CD14-positive monocyte (primary cell): ENCODE data around the gene TNS2. TPM values are rescaled to one million over a fixed set of nuclear protein-coding genes. Genes with fewer than 3 reads are reported as not detected.
"Not testable (repeated sequence)": the region's sequence is repeated elsewhere in the genome, so short reads cannot be mapped to it uniquely, and the experiment has no call there.

ENCODE experiments used
- DNase-seq, 3 donors: peaks; one replicate each; pipeline ENCODE4 v3.0.0-alpha.2; 2011 to 2022
- H2AFZ ChIP-seq: 2 replicates; pipeline ENCODE4 v1.6.0; 2012; ENCODE audit warnings: mild to moderate bottlenecking, low read depth, low read length, inconsistent platforms; ENCODE audit not compliant: insufficient read depth, poor library complexity, severe bottlenecking
- H3K27ac ChIP-seq, 2 donors: 1 replicate in 1 of 2; 2 replicates in 1 of 2; pipeline ENCODE4 v1.5.1; 2012 to 2013; ENCODE audit warnings: low read length in 2 of 2, control low read depth in 1 of 2, inconsistent platforms in 1 of 2, low read depth in 1 of 2, mild to moderate bottlenecking in 1 of 2
- H3K27me3 ChIP-seq, 2 donors: one replicate each; pipeline versions ENCODE4 v1.6.0 to v1.6.1; 2011 to 2013; ENCODE audit warnings: low read length in 2 of 2; ENCODE audit not compliant: control insufficient read depth in 2 of 2, insufficient read depth in 2 of 2
- H3K36me3 ChIP-seq, 2 donors: replicated peaks in 1 of 2; 1 replicate in 1 of 2; 2 replicates in 1 of 2; pipeline versions ENCODE4 v1.5.1 to v1.6.1; 2012 to 2013; ENCODE audit warnings: low read length in 2 of 2, control low read depth in 1 of 2, inconsistent platforms in 1 of 2, mild to moderate bottlenecking in 1 of 2; ENCODE audit not compliant: insufficient read depth in 2 of 2, control insufficient read depth in 1 of 2
- H3K4me1 ChIP-seq, 2 donors: 1 replicate in 1 of 2; 2 replicates in 1 of 2; pipeline versions ENCODE4 v1.5.1 to v1.6.1; 2012 to 2013; ENCODE audit warnings: low read length in 2 of 2, control low read depth in 1 of 2, inconsistent platforms in 1 of 2, mild to moderate bottlenecking in 1 of 2, moderate library complexity in 1 of 2; ENCODE audit not compliant: insufficient read depth in 2 of 2, control insufficient read depth in 1 of 2
- H3K4me2 ChIP-seq: replicated peaks from 2 replicates; pipeline ENCODE3; 2012; ENCODE audit warnings: low read length, moderate library complexity, mild to moderate bottlenecking; ENCODE audit not compliant: poor library complexity, severe bottlenecking; ENCODE audit errors: extremely low read depth
- H3K4me3 ChIP-seq, 3 experiments: fragments of 200-600 bp in 1 of 3; sonication (generic) in 1 of 3; replicated peaks in 1 of 3; 1 replicate in 2 of 3; 2 replicates in 1 of 3; pipeline ENCODE4 v1.5.1; 2011 to 2013; ENCODE audit warnings: low read length in 3 of 3, mild to moderate bottlenecking in 3 of 3, control low read depth in 2 of 3, low read depth in 2 of 3, inconsistent platforms in 1 of 3, moderate library complexity in 1 of 3
- H3K79me2 ChIP-seq: 2 replicates; pipeline ENCODE4 v1.6.0; 2012; ENCODE audit warnings: mild to moderate bottlenecking, control low read depth, inconsistent platforms, low read length, moderate library complexity; ENCODE audit not compliant: insufficient read depth
- H3K9ac ChIP-seq: 2 replicates; pipeline ENCODE4 v1.6.0; 2017; ENCODE audit warnings: low read length, mild to moderate bottlenecking; ENCODE audit not compliant: insufficient read depth, poor library complexity, severe bottlenecking
- H3K9me3 ChIP-seq, 2 donors: replicated peaks in 1 of 2; 1 replicate in 1 of 2; 2 replicates in 1 of 2; pipeline versions ENCODE4 v1.5.1 to v1.6.1; 2012 to 2013; ENCODE audit warnings: low read length in 2 of 2, control low read depth in 1 of 2; ENCODE audit not compliant: control insufficient read depth in 1 of 2, insufficient read depth in 1 of 2
- H4K20me1 ChIP-seq: 2 replicates; pipeline ENCODE4 v1.6.0; 2012; ENCODE audit warnings: mild to moderate bottlenecking, low read length, control low read depth, moderate library complexity; ENCODE audit not compliant: insufficient read depth
- H3K27ac Mint-ChIP-seq, 7 donors: one replicate each; pipeline ENCODE4 v1.8.0; 2020; ENCODE audit warnings: mild to moderate bottlenecking in 7 of 7, mixed read lengths in 7 of 7, moderate library complexity in 6 of 7, inconsistent platforms in 2 of 7
- H3K27me3 Mint-ChIP-seq, 3 donors: one replicate each; pipeline ENCODE4 v1.8.0; 2021 to 2022; ENCODE audit warnings: low read depth in 3 of 3, mild to moderate bottlenecking in 3 of 3, mixed read lengths in 3 of 3, moderate library complexity in 3 of 3, inconsistent platforms in 1 of 3
- H3K36me3 Mint-ChIP-seq, 2 donors: one replicate each; pipeline ENCODE4 v1.8.0; 2020; ENCODE audit warnings: mixed read lengths in 2 of 2, inconsistent platforms in 1 of 2, mild to moderate bottlenecking in 1 of 2
- H3K4me1 Mint-ChIP-seq: one replicate; pipeline ENCODE4 v1.8.0; 2020; ENCODE audit warnings: mild to moderate bottlenecking, mixed read lengths
- H3K4me3 Mint-ChIP-seq, 2 donors: one replicate each; pipeline ENCODE4 v1.8.0; 2020; ENCODE audit warnings: mild to moderate bottlenecking in 2 of 2, mixed read lengths in 2 of 2, moderate library complexity in 1 of 2
- H3K9me3 Mint-ChIP-seq, 7 donors: one replicate each; pipeline ENCODE4 v1.8.0; 2020 to 2022; ENCODE audit warnings: mixed read lengths in 7 of 7, mild to moderate bottlenecking in 6 of 7, moderate library complexity in 6 of 7, inconsistent platforms in 2 of 7
- WGBS: methylation state at CpG from one replicate; pipeline ENCODE4 v1.1.5; 2013; ENCODE audit warnings: missing lambda C conversion rate; ENCODE audit not compliant: insufficient coverage; 5-methylcytosine and 5-hydroxymethylcytosine counted together
- intact Hi-C, 2 donors: fragments of 100-400 bp; cut with micrococcal nuclease; formaldehyde crosslinking; loops; one replicate each; pipeline versions ENCODE4 v1.15.0 to v1.15.1; 2023
- polyA plus RNA-seq, 3 donors: library from polyadenylated mRNA; depleted of rRNA in 1 of 3; unstranded in 2 of 3; stranded (reverse) in 1 of 3; fragments of 300-500 nt in 2 of 3; fragments of >200 nt in 1 of 3; fragmentation: Illumina TruSeq in 2 of 3; gene quantifications; 1 replicate in 2 of 3; 2 replicates in 1 of 3; pipeline ENCODE4 v1.2.3, GENCODE V29; 2012 to 2021
- TF ChIP-seq, protein P1 (sequence below): fragments of 200-600 bp; IDR thresholded peaks from one replicate; pipeline ENCODE4 v1.8.0; 2022; ENCODE audit warnings: antibody characterized with exemption, mild to moderate bottlenecking

Gene TNS2
- polyA plus RNA-seq, 3 donors = 0.05 to 0.43 (median 0.36) TPM

DNA sequence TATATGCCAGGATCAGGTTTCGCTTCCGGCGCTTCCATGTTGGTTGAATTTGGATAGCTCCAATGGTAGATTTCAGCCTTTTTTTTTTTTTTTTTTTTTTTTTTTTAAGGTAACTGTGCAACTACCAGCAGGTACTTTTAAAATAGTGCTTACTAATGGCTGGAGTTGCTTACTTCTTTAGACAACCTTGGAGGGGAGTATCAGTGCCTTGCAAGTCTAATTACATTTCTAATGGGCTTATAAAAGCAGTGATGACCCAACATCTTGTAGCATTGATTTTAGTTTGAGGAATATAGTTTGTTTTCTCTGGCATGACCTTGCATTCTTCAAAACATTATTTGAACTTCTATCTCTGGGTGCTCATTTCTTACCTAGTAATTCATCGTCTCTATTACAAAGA lies 42.5 kb upstream of the TNS2 start:
- H3K27ac Mint-ChIP-seq = peak overlapping the region; percentile 98 to 99 (median 98)
- Histone ChIP-seq H3K9ac (peak overlapping the region; percentile 84), H3K4me2 (peak overlapping the region; percentile 94), H3K27ac (peak overlapping the region; percentile 92 to 96), H3K27me3 (no peaks in the 10 kb centered on the region), H3K9me3 (no peaks in the 10 kb centered on the region), H3K4me1 (peaks cover 19 to 27% of the 10 kb centered on the region in 2 donors), H3K79me2 (peaks cover 65% of the 10 kb centered on the region), H3K36me3 (peaks cover 4 to 24% of the 10 kb centered on the region in 2 donors), H2AFZ (peak overlapping the region; percentile 81), H3K4me3 (peak overlapping the region; percentile 61 to 94 (median 88)), H4K20me1 (peaks cover 55% of the 10 kb centered on the region)
- H3K36me3 Mint-ChIP-seq = peaks cover 10 to 22% of the 10 kb centered on the region in 2 donors
- peaks cover 0 to 3% (median 2%) of the 10 kb centered on the region in 3 donors for H3K27me3 Mint-ChIP-seq
- peak overlapping the region; percentile 96 to 97 for H3K4me3 Mint-ChIP-seq
- H3K4me1 Mint-ChIP-seq = peaks cover 27% of the 10 kb centered on the region
- TF ChIP-seq, protein P1, sequence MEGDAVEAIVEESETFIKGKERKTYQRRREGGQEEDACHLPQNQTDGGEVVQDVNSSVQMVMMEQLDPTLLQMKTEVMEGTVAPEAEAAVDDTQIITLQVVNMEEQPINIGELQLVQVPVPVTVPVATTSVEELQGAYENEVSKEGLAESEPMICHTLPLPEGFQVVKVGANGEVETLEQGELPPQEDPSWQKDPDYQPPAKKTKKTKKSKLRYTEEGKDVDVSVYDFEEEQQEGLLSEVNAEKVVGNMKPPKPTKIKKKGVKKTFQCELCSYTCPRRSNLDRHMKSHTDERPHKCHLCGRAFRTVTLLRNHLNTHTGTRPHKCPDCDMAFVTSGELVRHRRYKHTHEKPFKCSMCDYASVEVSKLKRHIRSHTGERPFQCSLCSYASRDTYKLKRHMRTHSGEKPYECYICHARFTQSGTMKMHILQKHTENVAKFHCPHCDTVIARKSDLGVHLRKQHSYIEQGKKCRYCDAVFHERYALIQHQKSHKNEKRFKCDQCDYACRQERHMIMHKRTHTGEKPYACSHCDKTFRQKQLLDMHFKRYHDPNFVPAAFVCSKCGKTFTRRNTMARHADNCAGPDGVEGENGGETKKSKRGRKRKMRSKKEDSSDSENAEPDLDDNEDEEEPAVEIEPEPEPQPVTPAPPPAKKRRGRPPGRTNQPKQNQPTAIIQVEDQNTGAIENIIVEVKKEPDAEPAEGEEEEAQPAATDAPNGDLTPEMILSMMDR = no peak
- intact Hi-C loops = no loop called here
- 37% methylated on average over 3 of the region's 4 CpGs for WGBS
- no peak for DNase-seq
- H3K9me3 Mint-ChIP-seq = no peaks in the 10 kb centered on the region

DNA sequence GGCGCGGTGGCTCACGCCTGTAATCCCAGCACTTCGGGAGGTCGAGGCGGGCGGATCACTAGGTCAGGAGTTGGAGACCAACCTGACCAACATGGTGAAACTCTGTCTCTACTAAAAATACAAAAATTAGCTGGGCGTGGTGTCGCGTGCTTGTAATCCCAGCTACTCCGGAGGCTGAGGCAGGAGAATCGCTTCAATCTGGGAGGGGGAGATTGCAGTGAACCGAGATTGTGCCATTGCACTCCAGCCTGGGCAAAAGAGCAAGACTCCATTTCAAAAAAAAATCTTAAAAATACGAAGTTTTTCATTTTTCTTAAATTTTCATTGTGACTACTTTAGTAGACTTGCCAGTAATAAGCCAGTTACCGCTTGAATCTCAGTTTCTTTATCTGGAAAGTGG lies 41.1 kb upstream of the TNS2 start:
- H3K4me3 ChIP-seq, H3K27ac ChIP-seq, H3K9me3 ChIP-seq, H2AFZ ChIP-seq, H3K27me3 Mint-ChIP-seq, intact Hi-C loops, H3K4me2 ChIP-seq, DNase-seq, H3K4me3 Mint-ChIP-seq, H3K9ac ChIP-seq, H3K9me3 Mint-ChIP-seq, H3K27me3 ChIP-seq: not testable (repeated sequence)
- Histone ChIP-seq H4K20me1 (peaks cover 69% of the 10 kb centered on the region), H3K36me3 (peaks cover 4 to 26% of the 10 kb centered on the region in 2 donors), H3K79me2 (peaks cover 79% of the 10 kb centered on the region), H3K4me1 (peaks cover 19 to 27% of the 10 kb centered on the region in 2 donors)
- Mint-ChIP-seq H3K36me3 (peaks cover 12 to 24% of the 10 kb centered on the region in 2 donors), H3K27ac (peak overlapping the region in 1 of 7 donors; percentile 42), H3K4me1 (peaks cover 27% of the 10 kb centered on the region)
- WGBS = 98% methylated on average over 7 of the region's 15 CpGs
